ENCODE data around the gene DCLK2. TPM values are rescaled to one million over a fixed set of nuclear protein-coding genes. Genes with fewer than 3 reads are reported as not detected.

Gene DCLK2
- total and polyA plus RNA-seq, 2 donors (not counting 1 experiment from before 2014, with no cell fraction given) = 0.91 to 3.3 TPM

GRCh38 chr4:150141756-150142155 lies 63.5 kb downstream of the DCLK2 start:
- Histone ChIP-seq H3K9ac (ENCODE audit: low read length) (no peak overlapping the region), H2AFZ (ENCODE audit: insufficient read depth, low read depth, low read length, poor library complexity, severe bottlenecking) (no peak overlapping the region), H3K4me1 (ENCODE audit: control insufficient read depth in 2 of 2, insufficient read depth in 2 of 2, low read length in 2 of 2) (no peaks in the 10 kb centered on the region), H3K9me3 (ENCODE audit: control extremely low read depth in 1 of 3, control insufficient read depth in 2 of 3, insufficient read depth in 1 of 3, low read length in 2 of 3) (peaks cover 0 to 8% (median 0%) of the 10 kb centered on the region in 3 donors), H3K4me3 (ENCODE audit: control extremely low read depth in 1 of 5, extremely low read depth in 1 of 5, insufficient read depth in 1 of 5, low read depth in 2 of 5, low read length in 4 of 5) (no peak overlapping the region), H3K79me2 (ENCODE audit: control insufficient read depth, insufficient read depth, low read length) (no peaks in the 10 kb centered on the region), H4K20me1 (ENCODE audit: control insufficient read depth, insufficient read depth, low read length, poor library complexity, severe bottlenecking) (no peaks in the 10 kb centered on the region), H3K4me2 (replicated peaks; ENCODE audit: low read depth, low read length, poor library complexity, severe bottlenecking) (no peak overlapping the region), H3K27me3 (replicated peaks in 1 of 4; ENCODE audit: control extremely low read depth in 1 of 4, control insufficient read depth in 3 of 4, insufficient read depth in 4 of 4, low read length in 3 of 4) (no peaks in the 10 kb centered on the region), H3K27ac (ENCODE audit: low read length in 2 of 2) (no peak overlapping the region), H3K36me3 (replicated peaks in 1 of 2; ENCODE audit: control extremely low read depth in 1 of 2, control insufficient read depth in 1 of 2, extremely low read depth in 1 of 2, insufficient read depth in 2 of 2, low read length in 1 of 2) (no peaks in the 10 kb centered on the region)
- no peak for DNase-seq
- Mint-ChIP-seq H3K4me1 (no peaks in the 10 kb centered on the region), H3K27ac (no peak overlapping the region), H3K4me3 (no peak overlapping the region), H3K9me3 (ENCODE audit: insufficient read depth) (no peaks in the 10 kb centered on the region), H3K27me3 (no peaks in the 10 kb centered on the region)
- TF ChIP-seq EZH2 (IDR thresholded peaks at IDR 0.05; ENCODE audit: borderline replicate concordance, insufficient read depth, low read depth, low read length, poor library complexity, severe bottlenecking) (no peak), CTCF (IDR thresholded peaks at IDR 0.05) (no peak)
- WGBS (ENCODE audit: insufficient coverage) = 86% methylated on average over 1 of the region's 2 CpGs
- ChIA-PET POLR2A (no interaction called here), CTCF (no interaction called here)
- intact Hi-C loops (cut with micrococcal nuclease) = no loop called here
- ATAC-seq (ENCODE audit: low read depth) = no peak

GRCh38 chr4:150142831-150143230 lies 64.6 kb downstream of the DCLK2 start:
- H3K27me3 Mint-ChIP-seq = no peaks in the 10 kb centered on the region
- no peak overlapping the region for H3K27ac Mint-ChIP-seq
- no peak overlapping the region for H3K4me2 ChIP-seq (replicated peaks; ENCODE audit: low read depth, low read length, poor library complexity, severe bottlenecking)
- no peaks in the 10 kb centered on the region for H3K36me3 ChIP-seq (replicated peaks in 1 of 2; ENCODE audit: control extremely low read depth in 1 of 2, control insufficient read depth in 1 of 2, extremely low read depth in 1 of 2, insufficient read depth in 2 of 2, low read length in 1 of 2)
- intact Hi-C loops (cut with micrococcal nuclease) = no loop called here
- WGBS (ENCODE audit: insufficient coverage) = no CpG with 5 or more reads among the region's 1 CpG
- no peaks in the 10 kb centered on the region for H3K4me1 Mint-ChIP-seq
- no peaks in the 10 kb centered on the region for H3K79me2 ChIP-seq (ENCODE audit: control insufficient read depth, insufficient read depth, low read length)
- no peak overlapping the region for H3K4me3 ChIP-seq (ENCODE audit: control extremely low read depth in 1 of 5, extremely low read depth in 1 of 5, insufficient read depth in 1 of 5, low read depth in 2 of 5, low read length in 4 of 5)
- no peak overlapping the region for H3K9ac ChIP-seq (ENCODE audit: low read length)
- ChIA-PET POLR2A (no interaction called here), CTCF (interaction anchor here (1.3 kb wide), 1 partner anchor 133 kb away, joined by 4 read pairs; no protein-coding TSS in a partner anchor)
- DNase-seq (no peak), ATAC-seq (ENCODE audit: low read depth) (no peak)
- no peak overlapping the region for H3K27ac ChIP-seq (ENCODE audit: low read length in 2 of 2)
- H4K20me1 ChIP-seq (ENCODE audit: control insufficient read depth, insufficient read depth, low read length, poor library complexity, severe bottlenecking) = no peaks in the 10 kb centered on the region
- H3K9me3 Mint-ChIP-seq (ENCODE audit: insufficient read depth) = no peaks in the 10 kb centered on the region
- H3K4me3 Mint-ChIP-seq = no peak overlapping the region
- peaks cover 0 to 8% (median 0%) of the 10 kb centered on the region in 3 donors for H3K9me3 ChIP-seq (ENCODE audit: control extremely low read depth in 1 of 3, control insufficient read depth in 2 of 3, insufficient read depth in 1 of 3, low read length in 2 of 3)
- H3K4me1 ChIP-seq (ENCODE audit: control insufficient read depth in 2 of 2, insufficient read depth in 2 of 2, low read length in 2 of 2) = no peaks in the 10 kb centered on the region
- H2AFZ ChIP-seq (ENCODE audit: insufficient read depth, low read depth, low read length, poor library complexity, severe bottlenecking) = no peak overlapping the region
- no peak for TF ChIP-seq EZH2 (IDR thresholded peaks at IDR 0.05; ENCODE audit: borderline replicate concordance, insufficient read depth, low read depth, low read length, poor library complexity, severe bottlenecking)
- no peak for TF ChIP-seq CTCF (IDR thresholded peaks at IDR 0.05)
- H3K27me3 ChIP-seq (replicated peaks in 1 of 4; ENCODE audit: control extremely low read depth in 1 of 4, control insufficient read depth in 3 of 4, insufficient read depth in 4 of 4, low read length in 3 of 4) = no peaks in the 10 kb centered on the region
